ENCODE results near the gene BTBD2.

GRCh38 chr19:1956868-1957492 is 58.5 kb downstream of the BTBD2 start:
- TF ChIP-seq POLR2A (IDR thresholded peaks at IDR 0.05) (no peak), CTCF (IDR thresholded peaks at IDR 0.05) (no peak)
